Nephron (organoid): ENCODE data around the gene SPATA9.

ENCODE experiments used
- H3K27ac Mint-ChIP-seq, 3 experiments: 2 replicates each; pipeline ENCODE4 v1.8.0; 2020; ENCODE audit warnings: mixed read lengths in 3 of 3, mild to moderate bottlenecking in 2 of 3, moderate library complexity in 1 of 3
- H3K27me3 Mint-ChIP-seq: 2 replicates; pipeline ENCODE4 v1.8.0; 2021; ENCODE audit warnings: low read depth, mild to moderate bottlenecking, moderate library complexity, mixed read lengths
- H3K36me3 Mint-ChIP-seq: 2 replicates; pipeline ENCODE4 v1.8.0; 2020; ENCODE audit warnings: low read depth, mixed read lengths
- H3K4me1 Mint-ChIP-seq: 2 replicates; pipeline ENCODE4 v1.8.0; 2020; ENCODE audit warnings: mixed read lengths
- H3K4me3 Mint-ChIP-seq, 3 experiments: 2 replicates each; pipeline ENCODE4 v1.8.0; 2020; ENCODE audit warnings: mild to moderate bottlenecking in 3 of 3, mixed read lengths in 3 of 3, moderate library complexity in 2 of 3
- H3K9me3 Mint-ChIP-seq: 2 replicates; pipeline ENCODE4 v1.8.0; 2020; ENCODE audit warnings: mixed read lengths
- CTCF ChIP-seq, 3 experiments: fragments of 200-600 bp; sonication (generic); IDR thresholded peaks; one replicate each; pipeline ENCODE4 v1.5.0; 2021; ENCODE audit warnings: antibody characterized with exemption in 3 of 3; ENCODE audit not compliant: unreplicated experiment in 3 of 3

Gene SPATA9

GRCh38 chr5:95686651-95687050, 3.9 kb upstream of the SPATA9 start:
- Mint-ChIP-seq H3K36me3 (no peaks in the 10 kb centered on the region), H3K27me3 (no peaks in the 10 kb centered on the region), H3K4me3 (no peak overlapping the region), H3K4me1 (no peaks in the 10 kb centered on the region), H3K9me3 (peaks cover 3% of the 10 kb centered on the region), H3K27ac (no peak overlapping the region)
- TF ChIP-seq CTCF (IDR thresholded peaks at IDR 0.05; ENCODE audit: unreplicated experiment in 3 of 3): no peak

- Mint-ChIP-seq H3K4me3 (no peak overlapping the region), H3K36me3 (no peaks in the 10 kb centered on the region), H3K27me3 (peaks cover 3% of the 10 kb centered on the region), H3K9me3 (no peaks in the 10 kb centered on the region), H3K4me1 (no peaks in the 10 kb centered on the region), H3K27ac (no peak overlapping the region)
- TF ChIP-seq CTCF (IDR thresholded peaks at IDR 0.05; ENCODE audit: unreplicated experiment in 3 of 3): no peak
These were observed 1.6 kb upstream of the SPATA9 start for GRCh38 chr5:95684361-95684760.

- H3K27ac Mint-ChIP-seq: peak overlapping the region in 2 of 3 experiments; percentile 3 to 12
- no peak for TF ChIP-seq CTCF (IDR thresholded peaks at IDR 0.05; ENCODE audit: unreplicated experiment in 3 of 3)
- H3K9me3 Mint-ChIP-seq: no peaks in the 10 kb centered on the region
- peaks cover 38% of the 10 kb centered on the region for H3K4me1 Mint-ChIP-seq
- H3K27me3 Mint-ChIP-seq: no peaks in the 10 kb centered on the region
- H3K4me3 Mint-ChIP-seq: no peak overlapping the region
- no peaks in the 10 kb centered on the region for H3K36me3 Mint-ChIP-seq
These were observed 9.7 kb downstream of the SPATA9 start for GRCh38 chr5:95673081-95673480.

GRCh38 chr5:95672641-95673040, 10.2 kb downstream of the SPATA9 start:
- Mint-ChIP-seq H3K9me3 (no peaks in the 10 kb centered on the region), H3K4me1 (peaks cover 38% of the 10 kb centered on the region), H3K4me3 (no peak overlapping the region)

GRCh38 chr5:95671826-95672225, 11.0 kb downstream of the SPATA9 start:
- peak overlapping the region in 1 of 3 experiments; percentile 48 for H3K27ac Mint-ChIP-seq
- no peak for TF ChIP-seq CTCF (IDR thresholded peaks at IDR 0.05; ENCODE audit: unreplicated experiment in 3 of 3)
- no peaks in the 10 kb centered on the region for H3K27me3 Mint-ChIP-seq
- no peak overlapping the region for H3K4me3 Mint-ChIP-seq
- no peaks in the 10 kb centered on the region for H3K36me3 Mint-ChIP-seq
- peaks cover 38% of the 10 kb centered on the region for H3K4me1 Mint-ChIP-seq
- no peaks in the 10 kb centered on the region for H3K9me3 Mint-ChIP-seq

More at GRCh38 chr5:95672641-95673040, 10.2 kb downstream of the SPATA9 start:
- peak overlapping the region in 1 of 3 experiments; percentile 12 for H3K27ac Mint-ChIP-seq
- no peaks in the 10 kb centered on the region for H3K27me3 Mint-ChIP-seq
- no peak for TF ChIP-seq CTCF (IDR thresholded peaks at IDR 0.05; ENCODE audit: unreplicated experiment in 3 of 3)
- H3K36me3 Mint-ChIP-seq: no peaks in the 10 kb centered on the region

- Mint-ChIP-seq H3K9me3 (no peaks in the 10 kb centered on the region), H3K4me1 (peaks cover 38% of the 10 kb centered on the region), H3K4me3 (no peak overlapping the region), H3K27ac (peak overlapping the region in 2 of 3 experiments; percentile 26 to 81), H3K27me3 (no peaks in the 10 kb centered on the region), H3K36me3 (no peaks in the 10 kb centered on the region)
- TF ChIP-seq CTCF (IDR thresholded peaks at IDR 0.05; ENCODE audit: unreplicated experiment in 3 of 3): no peak
These were observed 12.2 kb downstream of the SPATA9 start for GRCh38 chr5:95670568-95670967.
